Mesothelial cell of epicardium (in vitro differentiated cells): ENCODE measurements around the gene KLK15. TPM values are rescaled to one million over a fixed set of nuclear protein-coding genes. Genes with fewer than 3 reads are reported as not detected.
"Not testable (repeated sequence)": the region's sequence is repeated elsewhere in the genome, so short reads cannot be mapped to it uniquely, and the experiment has no call there.

ENCODE experiments used
- DNase-seq, 2 experiments: peaks; one replicate each; pipeline ENCODE4 v3.0.0; 2021; ENCODE audit warnings: low spot score in 2 of 2; ENCODE audit not compliant: unreplicated experiment in 2 of 2
- H3K27ac Mint-ChIP-seq: 2 replicates; pipeline ENCODE4 v1.8.0; 2021; ENCODE audit warnings: mixed read lengths
- H3K27me3 Mint-ChIP-seq: 2 replicates; pipeline ENCODE4 v1.8.0; 2021; ENCODE audit warnings: low read depth, mixed read lengths
- H3K36me3 Mint-ChIP-seq: 2 replicates; pipeline ENCODE4 v1.8.0; 2021; ENCODE audit warnings: mixed read lengths
- H3K4me1 Mint-ChIP-seq: 2 replicates; pipeline ENCODE4 v1.8.0; 2021; ENCODE audit warnings: mixed read lengths
- H3K4me3 Mint-ChIP-seq: 2 replicates; pipeline ENCODE4 v1.8.0; 2021; ENCODE audit warnings: mild to moderate bottlenecking, moderate library complexity, mixed read lengths
- H3K9me3 Mint-ChIP-seq: 2 replicates; pipeline ENCODE4 v1.8.0; 2021; ENCODE audit warnings: mixed read lengths
- total RNA-seq: library from RNA; stranded (reverse); gene quantifications from 3 replicates; pipeline ENCODE4 v1.2.1, GENCODE V29; 2021
- TF ChIP-seq, protein P1 (sequence below): fragments of 200-600 bp; sonication (generic); IDR thresholded peaks from one replicate; pipeline ENCODE4 v1.5.0; 2021; ENCODE audit warnings: antibody characterized with exemption; ENCODE audit not compliant: unreplicated experiment

Gene KLK15
- total RNA-seq, 1 donor from 2014 or later, result not detected

DNA sequence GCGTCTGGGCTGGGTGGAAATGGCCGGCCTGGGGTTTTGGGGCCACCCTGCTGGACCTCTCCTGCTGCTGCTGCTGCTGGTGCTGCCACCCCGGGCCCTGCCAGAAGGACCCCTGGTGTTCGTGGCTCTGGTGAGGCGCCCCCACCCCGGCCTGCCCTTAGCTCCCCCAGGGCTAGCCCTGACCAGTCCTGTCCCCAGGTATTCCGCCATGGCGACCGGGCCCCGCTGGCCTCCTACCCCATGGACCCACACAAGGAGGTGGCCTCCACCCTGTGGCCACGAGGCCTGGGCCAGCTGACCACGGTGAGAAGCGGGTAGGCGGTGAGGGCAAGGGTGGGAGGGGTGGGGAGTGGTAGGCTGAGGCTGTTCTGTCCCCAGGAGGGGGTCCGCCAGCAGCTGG, 43.0 kb downstream of the KLK15 start, which contains the start of gene ACP4:
Gene ACP4, plus strand, starts transcription at position 20 of the 400 bp plus-strand sequence. Its CDS starts 0 bp downstream, at position 20.
- peaks cover 4% of the 10 kb centered on the region for H3K4me1 Mint-ChIP-seq
- H3K9me3 Mint-ChIP-seq, result no peaks in the 10 kb centered on the region
- no peak within 1 kb of the TSS for H3K4me3 Mint-ChIP-seq
- no peaks in the 10 kb centered on the region for H3K27me3 Mint-ChIP-seq
- no peak for DNase-seq
- TF ChIP-seq, protein P1, sequence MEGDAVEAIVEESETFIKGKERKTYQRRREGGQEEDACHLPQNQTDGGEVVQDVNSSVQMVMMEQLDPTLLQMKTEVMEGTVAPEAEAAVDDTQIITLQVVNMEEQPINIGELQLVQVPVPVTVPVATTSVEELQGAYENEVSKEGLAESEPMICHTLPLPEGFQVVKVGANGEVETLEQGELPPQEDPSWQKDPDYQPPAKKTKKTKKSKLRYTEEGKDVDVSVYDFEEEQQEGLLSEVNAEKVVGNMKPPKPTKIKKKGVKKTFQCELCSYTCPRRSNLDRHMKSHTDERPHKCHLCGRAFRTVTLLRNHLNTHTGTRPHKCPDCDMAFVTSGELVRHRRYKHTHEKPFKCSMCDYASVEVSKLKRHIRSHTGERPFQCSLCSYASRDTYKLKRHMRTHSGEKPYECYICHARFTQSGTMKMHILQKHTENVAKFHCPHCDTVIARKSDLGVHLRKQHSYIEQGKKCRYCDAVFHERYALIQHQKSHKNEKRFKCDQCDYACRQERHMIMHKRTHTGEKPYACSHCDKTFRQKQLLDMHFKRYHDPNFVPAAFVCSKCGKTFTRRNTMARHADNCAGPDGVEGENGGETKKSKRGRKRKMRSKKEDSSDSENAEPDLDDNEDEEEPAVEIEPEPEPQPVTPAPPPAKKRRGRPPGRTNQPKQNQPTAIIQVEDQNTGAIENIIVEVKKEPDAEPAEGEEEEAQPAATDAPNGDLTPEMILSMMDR, result no peak
- no peak within 1 kb of the TSS for H3K27ac Mint-ChIP-seq
- no peaks in the 10 kb centered on the region for H3K36me3 Mint-ChIP-seq

DNA sequence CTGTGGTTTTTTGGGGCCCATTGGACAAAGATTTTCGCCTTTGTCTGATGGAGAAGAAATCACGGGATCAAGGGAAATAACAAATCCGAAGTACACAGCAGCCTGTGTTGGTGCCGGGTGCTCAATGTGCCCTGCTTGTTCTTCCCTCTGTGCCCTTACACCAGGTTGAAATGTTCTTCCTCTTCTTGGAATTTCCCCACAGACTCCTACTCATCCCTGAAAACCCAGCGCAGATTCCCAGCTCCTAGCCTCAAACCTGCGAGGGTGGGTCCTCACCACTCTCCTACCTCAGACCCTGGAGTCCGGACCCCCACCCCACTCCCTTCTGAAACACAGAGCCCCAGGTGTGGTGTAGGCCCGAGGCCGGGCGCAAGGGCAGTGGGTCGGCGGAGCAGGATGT, 48.0 kb downstream of the KLK15 start:
- Mint-ChIP-seq H3K4me1 (peaks cover 3% of the 10 kb centered on the region), H3K27me3 (peaks cover 35% of the 10 kb centered on the region), H3K4me3 (no peak overlapping the region), H3K9me3 (no peaks in the 10 kb centered on the region), H3K27ac (no peak overlapping the region), H3K36me3 (no peaks in the 10 kb centered on the region)
- TF ChIP-seq, protein P1, result no peak
- no peak for DNase-seq

DNA sequence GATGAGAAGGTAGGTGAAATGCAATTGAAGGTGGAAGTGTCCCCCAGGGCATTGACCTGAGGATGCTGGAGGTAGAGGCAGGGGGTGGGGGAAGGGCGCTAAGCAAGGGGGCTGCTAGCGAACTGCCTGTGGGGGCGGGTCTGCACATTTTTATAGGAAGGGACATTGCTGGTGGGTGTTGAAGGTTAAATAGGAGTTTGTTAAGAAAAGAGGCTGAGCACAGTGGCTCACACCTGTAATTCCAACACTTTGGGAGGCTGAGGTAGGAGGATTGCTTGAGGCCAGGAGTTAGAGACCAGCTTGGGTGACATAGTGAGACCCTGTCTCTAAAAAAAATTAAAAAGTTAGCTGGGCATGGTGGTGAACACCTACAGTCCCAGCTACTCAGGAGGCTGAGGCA, 48.7 kb downstream of the KLK15 start:
- Mint-ChIP-seq H3K4me3 (no peak overlapping the region), H3K36me3 (no peaks in the 10 kb centered on the region), H3K27ac (no peak overlapping the region), H3K4me1 (peaks cover 3% of the 10 kb centered on the region), H3K27me3 (peaks cover 41% of the 10 kb centered on the region), H3K9me3 (no peaks in the 10 kb centered on the region)
- no peak for DNase-seq
- TF ChIP-seq, protein P1, result no peak

DNA sequence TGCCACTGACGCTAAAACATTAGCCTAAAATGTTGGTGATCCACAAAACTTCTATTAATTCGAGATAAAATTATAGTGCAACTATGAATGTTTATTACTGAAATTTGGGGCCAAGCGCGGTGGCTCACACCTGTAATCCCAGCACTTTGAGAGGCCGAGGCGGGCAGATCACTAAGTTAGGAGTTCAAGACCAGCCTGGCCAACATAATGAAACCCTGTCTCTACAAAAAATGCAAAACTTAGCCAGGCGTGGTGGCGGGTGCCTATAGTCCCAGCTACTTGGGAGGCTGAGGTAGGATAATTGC, 49.6 kb downstream of the KLK15 start:
- not testable (repeated sequence) for H3K4me1 Mint-ChIP-seq, H3K4me3 Mint-ChIP-seq, DNase-seq, H3K9me3 Mint-ChIP-seq, H3K36me3 Mint-ChIP-seq, H3K27ac Mint-ChIP-seq
- TF ChIP-seq, protein P1, result peak; percentile 38
- H3K27me3 Mint-ChIP-seq, result peaks cover 50% of the 10 kb centered on the region

DNA sequence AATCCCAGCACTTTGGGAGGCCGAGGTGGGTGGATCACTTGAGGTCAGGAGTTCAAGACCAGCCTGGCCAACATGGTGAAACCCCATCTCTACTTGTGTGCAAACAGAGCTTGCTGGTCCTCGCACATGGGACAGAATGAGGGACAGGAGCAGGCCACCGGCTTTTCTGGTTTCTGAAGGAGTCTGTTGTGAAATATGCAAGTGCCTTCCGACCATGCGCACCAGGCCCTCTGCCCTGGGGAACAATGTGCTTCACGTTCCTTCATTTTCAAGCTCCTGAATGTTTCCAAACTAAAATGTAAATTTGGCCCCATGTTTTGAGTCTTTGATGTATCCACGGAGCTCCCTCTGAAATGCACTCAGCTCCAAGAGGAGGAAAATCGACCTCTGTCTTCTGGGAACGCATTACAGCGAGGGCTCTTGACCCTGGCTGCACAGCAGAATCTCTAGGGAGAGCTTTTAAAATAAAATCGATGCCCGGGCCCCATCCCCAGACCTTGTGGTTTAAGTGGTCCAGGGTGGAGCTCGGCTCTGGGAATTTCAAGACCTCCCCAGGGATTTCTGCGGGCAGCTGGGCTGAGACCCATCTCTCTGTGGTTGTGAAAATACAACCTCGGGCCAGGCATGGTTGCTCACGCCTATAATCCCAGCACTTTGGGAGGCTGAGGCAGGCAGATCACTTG, 52.5 kb downstream of the KLK15 start:
- TF ChIP-seq, protein P1, result no peak
- Mint-ChIP-seq H3K4me3 (no peak overlapping the region), H3K36me3 (no peaks in the 10 kb centered on the region), H3K4me1 (peaks cover 8% of the 10 kb centered on the region), H3K27me3 (peaks cover 76% of the 10 kb centered on the region), H3K9me3 (no peaks in the 10 kb centered on the region), H3K27ac (no peak overlapping the region)
- DNase-seq, result no peak
